Measurements from ENCODE around the gene UBR3.

Gene UBR3

DNA sequence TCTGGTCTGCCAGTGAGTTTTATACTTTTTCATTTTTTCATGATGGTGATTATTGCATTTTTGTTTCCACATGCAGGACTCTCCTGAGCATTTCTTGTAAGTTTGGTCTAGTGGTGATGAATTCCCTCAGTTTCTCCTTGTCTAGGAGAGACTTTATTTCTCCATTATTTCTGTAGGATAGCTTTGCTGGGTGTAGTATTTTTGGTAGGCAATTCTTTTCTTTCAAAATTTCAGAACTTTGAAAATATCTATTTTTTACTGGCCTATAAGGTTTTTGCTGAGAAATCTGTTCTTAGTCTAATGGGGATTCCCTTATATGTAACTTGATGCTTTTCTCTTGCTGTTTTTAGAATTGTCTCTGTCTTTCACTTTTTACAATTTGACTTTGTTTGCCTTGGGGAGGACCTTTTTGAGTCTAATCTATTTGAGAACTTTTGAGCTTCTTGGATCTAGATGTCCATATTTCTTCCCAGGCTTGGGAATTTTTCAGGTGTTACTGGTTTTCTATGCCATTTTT is 149.1 kb downstream of the UBR3 start:
- peaks cover 16% of the 10 kb centered on the region for H3K9me3 ChIP-seq (ENCODE audit: control insufficient read depth, low read length)
- no peaks in the 10 kb centered on the region for H3K4me1 ChIP-seq (ENCODE audit: control insufficient read depth, insufficient read depth, low read length, poor library complexity, severe bottlenecking)
- no peak overlapping the region for H3K27ac ChIP-seq (ENCODE audit: low read depth, low read length, severe bottlenecking)
- no peak overlapping the region for H3K4me3 ChIP-seq (ENCODE audit: extremely low read depth, insufficient read depth, low read length, poor library complexity, severe bottlenecking)
- H3K36me3 ChIP-seq (ENCODE audit: control insufficient read depth, insufficient read depth, low read length) = peaks cover 26% of the 10 kb centered on the region

DNA sequence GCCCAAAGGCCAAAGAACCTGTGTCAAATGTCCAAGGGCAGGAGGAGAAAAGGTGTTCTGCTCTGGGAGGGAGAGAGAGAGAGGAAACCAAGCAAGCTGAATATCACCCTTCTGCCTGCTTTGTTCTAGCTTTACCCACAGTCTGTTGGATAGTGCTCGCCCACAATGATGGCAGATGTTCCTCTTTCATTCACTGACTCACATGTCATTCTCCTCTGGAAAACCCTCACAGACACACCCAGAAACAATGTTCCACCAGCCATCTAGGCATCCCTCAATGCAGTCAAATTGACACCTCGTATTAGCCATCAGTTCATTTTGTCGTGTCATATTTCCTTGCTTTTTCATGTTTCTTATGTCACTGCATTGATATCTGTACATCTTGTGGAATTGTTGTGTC is 150.3 kb downstream of the UBR3 start:
- Histone ChIP-seq H3K4me1 (ENCODE audit: control insufficient read depth, insufficient read depth, low read length, poor library complexity, severe bottlenecking) (no peaks in the 10 kb centered on the region), H3K36me3 (ENCODE audit: control insufficient read depth, insufficient read depth, low read length) (peaks cover 26% of the 10 kb centered on the region), H3K9me3 (ENCODE audit: control insufficient read depth, low read length) (peaks cover 16% of the 10 kb centered on the region), H3K4me3 (ENCODE audit: extremely low read depth, insufficient read depth, low read length, poor library complexity, severe bottlenecking) (no peak overlapping the region), H3K27ac (ENCODE audit: low read depth, low read length, severe bottlenecking) (no peak overlapping the region)
- 86 to 97% methylated on average over 1 to 3 of the region's 3 CpGs for WGBS, 2 experiments (ENCODE audit: insufficient coverage in 2 of 2)

DNA sequence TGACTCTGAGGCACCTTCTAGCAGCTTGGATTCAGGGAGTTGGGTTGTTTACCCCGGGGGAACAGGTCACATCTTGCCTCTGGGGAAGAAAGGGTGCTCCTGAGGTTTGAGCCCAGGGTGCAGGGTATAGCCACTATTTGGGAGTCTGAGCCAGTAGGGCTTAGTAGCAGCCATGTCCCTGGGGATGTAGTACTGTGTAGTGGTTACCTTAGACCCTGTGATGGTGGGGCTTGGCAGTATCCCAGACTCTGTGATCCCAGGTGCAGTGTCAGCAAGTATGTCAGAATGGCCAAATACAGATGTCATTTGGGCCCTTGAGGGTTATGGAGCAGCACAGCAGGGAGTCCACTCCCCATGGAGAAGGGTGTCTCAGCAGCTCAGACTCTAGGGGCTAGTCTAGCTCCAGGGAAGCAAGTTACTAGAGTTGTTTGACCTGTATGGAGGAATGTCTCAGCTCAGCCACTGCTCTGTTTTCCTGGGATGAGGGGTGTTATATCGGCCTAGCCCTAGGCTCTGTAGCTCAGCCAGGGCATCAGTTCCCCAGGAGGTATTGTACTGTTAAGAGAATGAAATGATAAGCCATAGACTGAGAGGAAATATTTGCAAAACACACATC is 151.3 kb downstream of the UBR3 start:
- peaks cover 26% of the 10 kb centered on the region for H3K36me3 ChIP-seq (ENCODE audit: control insufficient read depth, insufficient read depth, low read length)

DNA sequence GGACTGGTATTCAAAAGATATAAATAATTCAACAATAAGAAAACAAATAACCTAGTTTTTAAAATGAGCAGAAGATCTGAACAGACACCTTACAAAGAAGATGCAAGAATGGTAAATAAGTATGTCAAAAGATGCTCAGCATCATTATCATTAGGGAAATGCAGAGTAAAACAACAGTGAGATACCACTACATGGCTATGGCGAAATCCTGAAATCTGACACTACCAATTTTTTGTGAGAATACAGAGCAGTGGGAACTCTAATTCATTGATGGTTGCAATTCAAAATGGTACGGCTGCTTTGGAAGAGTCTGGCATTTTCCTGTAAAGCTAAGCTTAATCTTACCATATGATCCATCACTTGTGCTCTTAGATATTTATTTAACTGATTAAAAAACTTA is 151.8 kb downstream of the UBR3 start:
- Histone ChIP-seq H3K4me1 (ENCODE audit: control insufficient read depth, insufficient read depth, low read length, poor library complexity, severe bottlenecking) (no peaks in the 10 kb centered on the region), H3K36me3 (ENCODE audit: control insufficient read depth, insufficient read depth, low read length) (peaks cover 26% of the 10 kb centered on the region), H3K4me3 (ENCODE audit: extremely low read depth, insufficient read depth, low read length, poor library complexity, severe bottlenecking) (no peak overlapping the region), H3K27ac (ENCODE audit: low read depth, low read length, severe bottlenecking) (no peak overlapping the region), H3K9me3 (ENCODE audit: control insufficient read depth, low read length) (peaks cover 16% of the 10 kb centered on the region)
- WGBS, 2 experiments (ENCODE audit: insufficient coverage in 2 of 2) = 100% methylated on average over 1 of the region's 2 CpGs

More for the DNA sequence above, 151.3 kb downstream of the UBR3 start:
- Histone ChIP-seq H3K4me3 (ENCODE audit: extremely low read depth, insufficient read depth, low read length, poor library complexity, severe bottlenecking) (no peak overlapping the region), H3K4me1 (ENCODE audit: control insufficient read depth, insufficient read depth, low read length, poor library complexity, severe bottlenecking) (no peaks in the 10 kb centered on the region), H3K9me3 (ENCODE audit: control insufficient read depth, low read length) (peaks cover 16% of the 10 kb centered on the region), H3K27ac (ENCODE audit: low read depth, low read length, severe bottlenecking) (no peak overlapping the region)
- 90% methylated on average over 2 of the region's 2 CpGs; no CpG with 5 or more reads in 1 of the 2 experiments for WGBS, 2 experiments (ENCODE audit: insufficient coverage in 2 of 2)

DNA sequence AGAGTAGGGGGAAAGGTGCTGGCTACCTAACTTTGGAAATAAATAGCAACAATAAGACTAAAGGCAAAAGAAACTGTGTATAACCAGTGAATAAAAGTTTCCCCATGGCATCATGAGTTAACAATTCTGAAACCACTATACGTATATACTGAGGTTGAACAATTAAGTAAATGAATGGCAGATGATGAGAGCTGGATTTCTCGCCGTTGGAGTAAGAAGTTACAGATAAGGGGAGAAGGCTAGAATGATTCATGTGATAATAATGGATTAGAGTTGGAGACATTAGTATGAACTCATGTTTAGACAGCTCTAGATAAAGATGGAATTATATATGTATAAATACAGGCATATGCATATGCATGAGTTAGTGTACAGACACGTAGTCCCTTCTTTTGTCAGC is 152.7 kb downstream of the UBR3 start:
- no peak overlapping the region for H3K4me3 ChIP-seq (ENCODE audit: extremely low read depth, insufficient read depth, low read length, poor library complexity, severe bottlenecking)
- peaks cover 26% of the 10 kb centered on the region for H3K36me3 ChIP-seq (ENCODE audit: control insufficient read depth, insufficient read depth, low read length)
- no peaks in the 10 kb centered on the region for H3K4me1 ChIP-seq (ENCODE audit: control insufficient read depth, insufficient read depth, low read length, poor library complexity, severe bottlenecking)
- H3K27ac ChIP-seq (ENCODE audit: low read depth, low read length, severe bottlenecking) = no peak overlapping the region
- WGBS, 2 experiments (ENCODE audit: insufficient coverage in 2 of 2) = 97 to 100% methylated on average over 3 of the region's 4 CpGs
- peaks cover 14% of the 10 kb centered on the region for H3K9me3 ChIP-seq (ENCODE audit: control insufficient read depth, low read length)

DNA sequence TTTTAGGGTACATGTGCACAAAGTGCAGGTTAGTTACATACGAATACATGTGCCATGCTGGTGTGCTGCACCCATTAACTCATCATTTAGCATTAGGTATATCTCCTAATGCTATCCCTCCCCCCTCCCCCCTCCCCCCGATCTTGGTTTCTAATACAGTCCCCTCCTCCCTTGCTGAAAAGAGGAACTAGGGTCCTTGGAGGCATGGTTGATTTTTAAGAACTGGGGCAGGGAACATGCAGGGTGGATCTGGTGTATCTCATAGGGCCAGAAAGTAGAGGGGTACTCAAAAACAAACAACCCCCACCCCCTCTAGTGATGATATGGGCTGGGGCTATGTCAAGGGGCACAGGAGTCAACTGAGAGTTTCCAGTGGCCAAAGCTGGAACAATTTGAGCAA is 153.4 kb downstream of the UBR3 start:
- Histone ChIP-seq H3K9me3 (ENCODE audit: control insufficient read depth, low read length) (peaks cover 8% of the 10 kb centered on the region), H3K4me1 (ENCODE audit: control insufficient read depth, insufficient read depth, low read length, poor library complexity, severe bottlenecking) (no peaks in the 10 kb centered on the region), H3K27ac (ENCODE audit: low read depth, low read length, severe bottlenecking) (no peak overlapping the region), H3K4me3 (ENCODE audit: extremely low read depth, insufficient read depth, low read length, poor library complexity, severe bottlenecking) (no peak overlapping the region), H3K36me3 (ENCODE audit: control insufficient read depth, insufficient read depth, low read length) (peaks cover 21% of the 10 kb centered on the region)
- no CpG with 5 or more reads among the region's 2 CpGs for WGBS, 2 experiments (ENCODE audit: insufficient coverage in 2 of 2)

DNA sequence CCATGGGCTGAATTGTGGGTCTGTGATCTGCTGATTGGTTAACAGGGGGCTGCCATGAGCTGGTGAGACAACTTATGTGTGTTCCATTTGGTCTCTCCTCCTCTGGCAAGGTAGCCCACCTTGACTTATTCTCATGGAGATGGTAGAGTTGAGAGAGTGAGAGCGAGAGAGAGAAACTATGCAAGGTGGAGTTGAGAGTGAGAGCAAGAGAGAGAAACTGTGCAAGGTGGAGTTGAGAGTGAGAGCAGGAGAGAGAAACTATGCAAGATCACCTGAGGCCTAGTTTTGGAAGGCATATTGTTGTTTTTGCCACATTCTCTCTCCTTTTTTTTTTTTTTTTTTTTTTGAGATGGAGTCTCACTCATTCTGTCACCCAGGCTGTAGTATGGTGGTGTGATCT is 155.7 kb downstream of the UBR3 start:
- Histone ChIP-seq H3K4me1 (ENCODE audit: control insufficient read depth, insufficient read depth, low read length, poor library complexity, severe bottlenecking) (no peaks in the 10 kb centered on the region), H3K4me3 (ENCODE audit: extremely low read depth, insufficient read depth, low read length, poor library complexity, severe bottlenecking) (no peak overlapping the region), H3K27ac (ENCODE audit: low read depth, low read length, severe bottlenecking) (no peak overlapping the region), H3K36me3 (ENCODE audit: control insufficient read depth, insufficient read depth, low read length) (peaks cover 6% of the 10 kb centered on the region), H3K9me3 (ENCODE audit: control insufficient read depth, low read length) (no peaks in the 10 kb centered on the region)
- 0% methylated on average over 1 of the region's 1 CpG; no CpG with 5 or more reads in 1 of the 2 experiments for WGBS, 2 experiments (ENCODE audit: insufficient coverage in 2 of 2)

DNA sequence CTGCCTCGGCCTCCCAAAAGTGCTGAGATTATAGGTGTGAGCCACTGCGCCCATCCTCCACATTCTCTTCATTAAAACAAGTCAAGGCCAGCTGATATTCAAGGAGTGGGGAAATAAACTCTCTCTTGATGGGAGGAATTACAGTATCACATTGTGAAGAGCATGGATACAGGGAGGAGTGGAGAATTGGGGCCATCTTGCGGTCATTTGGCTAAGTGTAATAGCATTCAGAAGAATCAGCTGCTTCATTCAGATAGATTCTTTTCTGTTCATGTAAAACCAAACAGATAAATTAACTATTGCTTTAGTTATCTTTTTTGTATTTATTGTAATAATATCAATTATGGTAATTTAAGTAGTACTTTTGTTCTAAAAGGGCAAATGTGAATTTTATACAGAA is 156.3 kb downstream of the UBR3 start:
- Histone ChIP-seq H3K4me3 (ENCODE audit: extremely low read depth, insufficient read depth, low read length, poor library complexity, severe bottlenecking) (no peak overlapping the region), H3K9me3 (ENCODE audit: control insufficient read depth, low read length) (no peaks in the 10 kb centered on the region), H3K36me3 (ENCODE audit: control insufficient read depth, insufficient read depth, low read length) (peaks cover under 1% of the 10 kb centered on the region), H3K4me1 (ENCODE audit: control insufficient read depth, insufficient read depth, low read length, poor library complexity, severe bottlenecking) (no peaks in the 10 kb centered on the region), H3K27ac (ENCODE audit: low read depth, low read length, severe bottlenecking) (no peak overlapping the region)
- no CpG with 5 or more reads among the region's 3 CpGs for WGBS, 2 experiments (ENCODE audit: insufficient coverage in 2 of 2)

DNA sequence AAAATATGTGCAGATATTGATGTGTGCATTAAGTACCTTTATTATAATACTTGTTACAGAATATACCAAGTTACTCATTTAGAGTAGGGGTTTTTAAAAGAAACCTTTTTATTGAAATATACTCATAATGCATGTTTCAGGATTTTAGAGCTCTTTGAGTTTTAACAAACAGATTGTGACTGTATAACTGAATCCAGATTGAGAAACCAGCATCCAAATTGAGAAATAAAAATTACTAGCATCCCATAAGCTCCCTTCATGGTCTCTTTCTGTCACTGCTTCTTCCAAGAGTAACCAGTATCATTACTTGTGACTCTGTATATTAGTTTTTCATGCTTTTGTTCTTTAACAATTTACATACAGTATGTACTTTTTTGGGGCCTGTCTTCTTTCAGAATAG is 156.9 kb downstream of the UBR3 start:
- Histone ChIP-seq H3K27ac (ENCODE audit: low read depth, low read length, severe bottlenecking) (no peak overlapping the region), H3K4me3 (ENCODE audit: extremely low read depth, insufficient read depth, low read length, poor library complexity, severe bottlenecking) (no peak overlapping the region), H3K4me1 (ENCODE audit: control insufficient read depth, insufficient read depth, low read length, poor library complexity, severe bottlenecking) (no peaks in the 10 kb centered on the region), H3K36me3 (ENCODE audit: control insufficient read depth, insufficient read depth, low read length) (no peaks in the 10 kb centered on the region), H3K9me3 (ENCODE audit: control insufficient read depth, low read length) (no peaks in the 10 kb centered on the region)

DNA sequence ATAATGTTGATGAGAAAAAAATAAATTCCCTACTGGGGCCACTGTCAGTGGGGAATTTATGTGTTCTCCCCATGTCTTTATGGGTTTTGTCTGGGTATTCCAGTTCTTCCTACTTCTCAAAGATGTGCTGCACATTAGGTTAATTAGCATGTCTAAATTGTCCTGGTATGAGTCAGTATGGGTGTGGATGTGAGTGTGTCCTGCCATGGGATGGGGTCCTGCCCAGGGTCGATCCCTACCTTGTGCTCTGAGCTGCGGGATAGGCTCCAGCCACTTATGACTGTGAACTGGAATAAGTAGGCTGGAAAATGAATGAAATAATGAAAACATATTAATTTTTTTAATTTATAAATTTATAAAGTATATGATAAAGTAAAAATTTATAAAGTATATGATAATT is 167.5 kb downstream of the UBR3 start:
- Histone ChIP-seq H3K4me1 (ENCODE audit: control insufficient read depth, insufficient read depth, low read length, poor library complexity, severe bottlenecking) (no peaks in the 10 kb centered on the region), H3K27ac (ENCODE audit: low read depth, low read length, severe bottlenecking) (no peak overlapping the region), H3K4me3 (ENCODE audit: extremely low read depth, insufficient read depth, low read length, poor library complexity, severe bottlenecking) (no peak overlapping the region), H3K9me3 (ENCODE audit: control insufficient read depth, low read length) (peaks cover 8% of the 10 kb centered on the region), H3K36me3 (ENCODE audit: control insufficient read depth, insufficient read depth, low read length) (peaks cover 21% of the 10 kb centered on the region)
- WGBS, 2 experiments (ENCODE audit: insufficient coverage in 2 of 2) = 67 to 100% methylated on average over 1 of the region's 2 CpGs

DNA sequence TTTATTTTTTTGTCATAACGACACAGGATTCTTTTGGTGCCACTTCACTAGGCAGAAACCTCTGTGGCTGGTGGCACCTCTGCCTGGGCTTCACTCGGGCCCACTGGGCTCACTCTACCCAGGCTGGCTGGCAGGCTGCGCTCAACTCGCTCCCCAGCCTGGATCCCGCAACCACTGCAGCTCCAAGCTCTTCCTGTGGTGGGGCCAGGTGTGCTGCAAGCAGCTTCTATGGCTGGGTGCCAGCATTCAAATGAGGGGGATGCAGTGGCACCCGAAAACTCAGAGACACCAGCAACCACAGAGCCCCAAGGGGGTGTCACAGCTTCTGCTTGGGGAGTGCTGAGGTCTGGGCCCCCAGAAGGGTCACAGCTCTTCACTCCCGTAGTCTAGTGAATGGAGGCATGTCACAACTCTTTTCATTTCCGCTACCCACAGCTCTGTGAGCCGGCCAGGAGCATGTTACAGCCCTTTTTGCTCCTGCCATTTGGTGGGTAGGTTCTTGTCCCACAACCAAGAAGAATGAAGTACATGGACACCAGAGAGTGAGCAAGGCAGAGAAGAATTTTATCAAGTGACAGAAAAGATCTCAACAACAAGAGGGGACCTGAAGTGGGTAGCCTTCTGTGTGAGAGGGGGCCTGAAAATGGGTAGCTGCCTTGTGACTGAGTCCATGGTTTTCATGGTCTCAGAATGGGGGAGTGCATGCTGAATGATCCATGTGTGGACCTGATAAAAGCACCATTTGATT is 170.1 kb downstream of the UBR3 start:
- 98 to 99% methylated on average over 7 to 9 of the region's 9 CpGs for WGBS, 2 experiments (ENCODE audit: insufficient coverage in 2 of 2)

More for the DNA sequence above, 170.1 kb downstream of the UBR3 start:
- H3K36me3 ChIP-seq (ENCODE audit: control insufficient read depth, insufficient read depth, low read length) = peaks cover 21% of the 10 kb centered on the region
- H3K27ac ChIP-seq (ENCODE audit: low read depth, low read length, severe bottlenecking) = no peak overlapping the region
- H3K4me1 ChIP-seq (ENCODE audit: control insufficient read depth, insufficient read depth, low read length, poor library complexity, severe bottlenecking) = peaks cover 4% of the 10 kb centered on the region
- H3K9me3 ChIP-seq (ENCODE audit: control insufficient read depth, low read length) = peaks cover 8% of the 10 kb centered on the region
- no peak overlapping the region for H3K4me3 ChIP-seq (ENCODE audit: extremely low read depth, insufficient read depth, low read length, poor library complexity, severe bottlenecking)
